A673 (cell line): ENCODE results near the gene KIFBP. TPM values are rescaled to one million over a fixed set of nuclear protein-coding genes. Genes with fewer than 3 reads are reported as not detected.

Experiments
- BruUV-seq: library from RNA; stranded (reverse); fragments of 400-500 nt; replicated peaks from 2 replicates; lab custom pipeline; 2021; lab: Mats Ljungman, UMichigan
- CTCF ChIA-PET: fragments of 300-600 bp; sonication (Branson Sonifier 250); formaldehyde crosslinking; loops from one replicate; lab custom pipeline; 2022; ENCODE audit warnings: antibody characterized with exemption; lab: Charles Lee
- POLR2A ChIA-PET: fragments of 300-600 bp; sonication (Branson Sonifier 250); formaldehyde crosslinking; loops from one replicate; lab custom pipeline; 2022; ENCODE audit warnings: antibody characterized with exemption; ENCODE audit not compliant: low non-redundant PET; lab: Charles Lee
- DNase-seq: peaks from one replicate; pipeline ENCODE4 v3.0.0-alpha.2; 2015; ENCODE audit warnings: low spot score
- H3K27ac ChIP-seq: fragments of 200-600 bp; sonication (generic); 2 replicates; pipeline ENCODE4 v1.5.1; 2016; ENCODE audit warnings: mixed run types, low read depth, mild to moderate bottlenecking, mixed read lengths, antibody characterized with exemption, low read length; ENCODE audit not compliant: poor library complexity, severe bottlenecking
- H3K27me3 ChIP-seq: fragments of 200-600 bp; sonication (generic); replicated peaks from 2 replicates; pipeline ENCODE4 v1.6.1; 2017; ENCODE audit warnings: mixed run types, low read depth, mild to moderate bottlenecking, mixed read lengths, antibody characterized with exemption, low read length; ENCODE audit not compliant: insufficient read depth, poor library complexity
- H3K36me3 ChIP-seq: fragments of 200-600 bp; sonication (generic); 2 replicates; pipeline ENCODE4 v1.6.1; 2016; ENCODE audit warnings: mixed run types, mild to moderate bottlenecking, mixed read lengths, antibody characterized with exemption, low read length; ENCODE audit not compliant: insufficient read depth, poor library complexity, severe bottlenecking
- H3K4me1 ChIP-seq: fragments of 200-600 bp; sonication (generic); 2 replicates; pipeline ENCODE4 v1.6.1; 2017; ENCODE audit warnings: mixed run types, mild to moderate bottlenecking, mixed read lengths, antibody characterized with exemption, low read length; ENCODE audit not compliant: insufficient read depth, poor library complexity, severe bottlenecking
- H3K4me3 ChIP-seq: fragments of 200-600 bp; sonication (generic); 2 replicates; pipeline ENCODE4 v1.5.1; 2016; ENCODE audit warnings: low read depth, mixed run types, mild to moderate bottlenecking, mixed read lengths, low read length; ENCODE audit not compliant: poor library complexity, severe bottlenecking
- H3K9me3 ChIP-seq: fragments of 200-600 bp; sonication (generic); 2 replicates; pipeline ENCODE4 v1.6.1; 2016; ENCODE audit warnings: mixed run types, low read depth, mild to moderate bottlenecking, mixed read lengths, antibody characterized with exemption, low read length; ENCODE audit not compliant: poor library complexity, severe bottlenecking
- EZH2 ChIP-seq: fragments of 200-600 bp; sonication (generic); IDR thresholded peaks from 2 replicates; pipeline ENCODE4 v1.6.1; 2017; ENCODE audit warnings: borderline replicate concordance, low read depth, mild to moderate bottlenecking, mixed read lengths, antibody characterized with exemption, low read length; ENCODE audit not compliant: poor library complexity, severe bottlenecking
- intact Hi-C: fragments of 100-400 bp; cut with micrococcal nuclease; formaldehyde crosslinking; loops from one replicate; pipeline ENCODE4 v1.10.0; 2022; ENCODE audit not compliant: unreplicated experiment
- total RNA-seq: library from RNA; stranded (reverse); gene quantifications from 2 replicates; pipeline ENCODE4 v1.2.3, GENCODE V29; 2021
- TF ChIP-seq, protein P1 (sequence below): fragments of 300-800, 200-600 bp; sonication (generic); conservative IDR thresholded peaks from 2 replicates; pipeline ENCODE4 v1.5.1; 2017; ENCODE audit warnings: low read depth, mild to moderate bottlenecking, antibody characterized with exemption, low read length, moderate library complexity, mixed read lengths

KIFBP gene
- total RNA-seq, 1 experiment from 2014 or later: 42.8 TPM

DNA sequence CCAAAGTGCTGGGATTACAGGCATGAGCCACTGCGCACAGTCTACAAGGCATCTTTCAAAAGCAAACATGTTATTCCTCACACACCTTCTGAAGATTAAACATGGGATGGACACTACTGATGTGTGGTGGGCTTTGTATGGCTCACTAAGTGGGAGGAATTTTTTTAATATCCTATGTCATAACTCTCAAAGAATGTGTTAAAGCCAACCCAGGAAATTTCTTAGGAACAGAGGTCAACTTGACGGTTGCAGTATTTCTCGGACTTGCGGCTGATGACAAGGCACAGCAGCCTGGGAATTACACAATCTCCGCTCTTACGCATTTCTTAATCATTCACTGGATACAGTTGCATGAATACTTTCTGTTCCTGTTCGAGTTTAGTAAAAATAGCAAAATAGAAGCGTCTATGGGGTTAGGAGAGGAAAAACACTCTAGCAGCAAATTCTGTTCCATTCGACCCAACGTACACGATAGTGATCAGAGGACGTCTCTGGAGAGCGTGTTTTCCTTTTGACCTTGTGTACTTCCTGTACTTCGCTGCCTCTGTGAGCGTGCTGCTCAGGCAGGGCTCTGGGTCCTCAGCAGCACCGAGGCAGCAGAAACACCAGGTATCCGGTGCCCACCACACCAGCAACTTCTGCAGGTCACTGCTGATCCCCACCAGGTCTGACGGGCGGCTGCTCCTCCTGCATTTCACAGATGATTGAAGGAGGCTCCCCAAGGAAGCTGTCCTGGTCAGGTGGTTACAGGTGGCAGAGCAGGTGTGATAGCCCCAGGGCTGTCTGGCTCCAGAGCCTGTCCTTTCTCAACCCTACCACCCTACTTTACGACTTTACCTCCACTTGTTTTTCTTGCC, 72.9 kb downstream of the KIFBP start:
- H3K4me3 ChIP-seq: peak overlapping the region; percentile 15
- no peaks in the 10 kb centered on the region for H3K9me3 ChIP-seq
- POLR2A ChIA-PET: no interaction called here
- H3K36me3 ChIP-seq: no peaks in the 10 kb centered on the region
- CTCF ChIA-PET: no interaction called here
- TF ChIP-seq, protein P1, sequence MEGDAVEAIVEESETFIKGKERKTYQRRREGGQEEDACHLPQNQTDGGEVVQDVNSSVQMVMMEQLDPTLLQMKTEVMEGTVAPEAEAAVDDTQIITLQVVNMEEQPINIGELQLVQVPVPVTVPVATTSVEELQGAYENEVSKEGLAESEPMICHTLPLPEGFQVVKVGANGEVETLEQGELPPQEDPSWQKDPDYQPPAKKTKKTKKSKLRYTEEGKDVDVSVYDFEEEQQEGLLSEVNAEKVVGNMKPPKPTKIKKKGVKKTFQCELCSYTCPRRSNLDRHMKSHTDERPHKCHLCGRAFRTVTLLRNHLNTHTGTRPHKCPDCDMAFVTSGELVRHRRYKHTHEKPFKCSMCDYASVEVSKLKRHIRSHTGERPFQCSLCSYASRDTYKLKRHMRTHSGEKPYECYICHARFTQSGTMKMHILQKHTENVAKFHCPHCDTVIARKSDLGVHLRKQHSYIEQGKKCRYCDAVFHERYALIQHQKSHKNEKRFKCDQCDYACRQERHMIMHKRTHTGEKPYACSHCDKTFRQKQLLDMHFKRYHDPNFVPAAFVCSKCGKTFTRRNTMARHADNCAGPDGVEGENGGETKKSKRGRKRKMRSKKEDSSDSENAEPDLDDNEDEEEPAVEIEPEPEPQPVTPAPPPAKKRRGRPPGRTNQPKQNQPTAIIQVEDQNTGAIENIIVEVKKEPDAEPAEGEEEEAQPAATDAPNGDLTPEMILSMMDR: no peak
- TF ChIP-seq EZH2: no peak
- no TSS peak for BruUV-seq
- no peaks in the 10 kb centered on the region for H3K4me1 ChIP-seq
- H3K27ac ChIP-seq: no peak overlapping the region
- H3K27me3 ChIP-seq: no peaks in the 10 kb centered on the region
- DNase-seq: no peak
- intact Hi-C loops: no loop called here

DNA sequence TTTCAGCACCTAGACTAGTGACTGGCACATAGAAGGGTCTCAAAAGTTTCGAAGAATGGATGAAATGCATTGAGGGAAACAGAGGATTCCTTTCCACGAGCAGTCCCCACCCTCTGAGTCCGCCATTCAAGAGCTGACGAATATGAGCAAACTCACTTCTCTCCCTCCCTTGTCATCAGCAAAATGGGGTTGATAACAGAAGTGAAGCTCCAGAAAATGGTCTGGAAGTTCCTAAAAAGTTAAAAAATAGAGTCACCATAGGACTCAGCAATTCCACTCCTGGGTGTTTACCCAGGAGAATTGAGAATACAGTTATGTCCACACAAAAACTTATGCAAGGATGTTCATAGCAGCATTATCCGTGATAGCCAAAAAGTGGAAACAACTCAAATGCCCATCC, 74.3 kb downstream of the KIFBP start:
- BruUV-seq: no TSS peak
- H3K4me3 ChIP-seq: no peak overlapping the region
- intact Hi-C loops: no loop called here
- TF ChIP-seq EZH2: no peak
- TF ChIP-seq, protein P1: no peak
- no peaks in the 10 kb centered on the region for H3K36me3 ChIP-seq
- CTCF ChIA-PET: no interaction called here
- no peak overlapping the region for H3K27ac ChIP-seq
- POLR2A ChIA-PET: no interaction called here
- H3K9me3 ChIP-seq: no peaks in the 10 kb centered on the region
- H3K4me1 ChIP-seq: no peaks in the 10 kb centered on the region
- no peaks in the 10 kb centered on the region for H3K27me3 ChIP-seq
- no peak for DNase-seq

DNA sequence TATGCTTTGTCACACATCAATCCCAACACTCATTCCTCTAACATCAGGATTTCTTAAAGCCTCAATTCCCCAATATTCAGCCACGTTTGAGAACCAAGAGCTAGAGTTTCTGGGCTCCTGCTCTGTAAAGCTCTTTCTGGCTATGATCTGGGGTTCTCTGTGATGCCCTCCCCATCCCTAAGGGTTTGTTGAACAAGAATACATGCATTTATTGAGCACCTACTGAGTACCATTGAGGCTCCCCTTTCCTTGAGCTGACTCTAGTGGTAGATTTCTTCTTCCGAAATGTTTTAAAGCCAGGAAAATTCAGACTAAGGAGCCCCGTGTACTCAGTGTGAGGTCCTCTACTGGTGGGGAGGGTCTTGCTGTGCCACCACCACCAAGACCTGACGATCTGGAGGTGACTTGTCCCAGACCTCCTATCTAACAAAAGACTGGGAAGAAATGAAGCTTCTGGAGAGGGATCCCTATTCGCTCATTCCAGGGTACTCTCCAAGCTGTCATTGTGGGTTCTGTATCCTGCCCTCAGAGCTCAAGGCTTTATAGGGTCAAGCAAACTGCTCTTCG, 76.2 kb downstream of the KIFBP start:
- H3K4me1 ChIP-seq: no peaks in the 10 kb centered on the region
- POLR2A ChIA-PET: no interaction called here
- intact Hi-C loops: no loop called here
- no peak overlapping the region for H3K4me3 ChIP-seq
- TF ChIP-seq, protein P1: no peak
- TF ChIP-seq EZH2: no peak
- no peak overlapping the region for H3K27ac ChIP-seq
- no peaks in the 10 kb centered on the region for H3K27me3 ChIP-seq
- no peak for DNase-seq
- H3K36me3 ChIP-seq: no peaks in the 10 kb centered on the region
- H3K9me3 ChIP-seq: no peaks in the 10 kb centered on the region
- CTCF ChIA-PET: interaction anchor here (0.5 kb wide), 1 partner anchor 11 kb away, joined by 4 read pairs; no protein-coding TSS in a partner anchor
- BruUV-seq: no TSS peak
